ENCODE results near the gene ARHGAP15. TPM values are rescaled to one million over a fixed set of nuclear protein-coding genes. Genes with fewer than 3 reads are reported as not detected.

ARHGAP15 gene
- total and polyA plus RNA-seq, 2 experiments from 2014 or later, result not detected

- H2AFZ ChIP-seq, result no peak overlapping the region
- no peak overlapping the region for H3K27ac ChIP-seq
- H3K9me2 ChIP-seq (ENCODE audit: insufficient read depth), result no peaks in the 10 kb centered on the region
- H3K9me3 ChIP-seq (ENCODE audit: low read depth), result no peaks in the 10 kb centered on the region
- no peak overlapping the region for H3K9ac ChIP-seq
- no peaks in the 10 kb centered on the region for H3K79me2 ChIP-seq (ENCODE audit: insufficient read depth)
- DNase-seq, result no peak
- no peaks in the 10 kb centered on the region for H4K20me1 ChIP-seq (ENCODE audit: insufficient read depth)
- TF ChIP-seq EZH2phosphoT487 (IDR thresholded peaks at IDR 0.05; ENCODE audit: insufficient read depth, low read depth) (no peak), EZH2 (IDR thresholded peaks at IDR 0.05; ENCODE audit: insufficient read depth, poor library complexity, severe bottlenecking) (no peak)
- H3K4me3 ChIP-seq, result no peak overlapping the region
- H3K36me3 ChIP-seq (ENCODE audit: low read depth), result no peaks in the 10 kb centered on the region
- no peak overlapping the region for H3K4me2 ChIP-seq (ENCODE audit: unreplicated experiment)
- 0 out of 2 replicates have a peak, but pooled peaks cover 8% of the 10 kb centered on the region for H3K27me3 ChIP-seq (replicated peaks; ENCODE audit: insufficient read depth)
- in situ Hi-C loops (cut with MboI), result no loop called here
- H3F3A ChIP-seq (ENCODE audit: insufficient read depth), result no peaks in the 10 kb centered on the region
- WGBS, 2 experiments (ENCODE audit: low coverage in 1 of 2, low lambda C conversion rate in 2 of 2, missing lambda C conversion rate in 2 of 2), result 20 to 34% methylated on average over 4 of the region's 4 CpGs
- H3K4me1 ChIP-seq (ENCODE audit: insufficient read depth), result no peaks in the 10 kb centered on the region
Measured at GRCh38 chr2:143123911-143124310, 5.3 kb upstream of the ARHGAP15 start.

GRCh38 chr2:143124445-143124844 is 4.8 kb upstream of the ARHGAP15 start:
- no peak overlapping the region for H3K4me3 ChIP-seq
- in situ Hi-C loops (cut with MboI), result no loop called here
- no peaks in the 10 kb centered on the region for H4K20me1 ChIP-seq (ENCODE audit: insufficient read depth)
- H3F3A ChIP-seq (ENCODE audit: insufficient read depth), result no peaks in the 10 kb centered on the region
- no peak overlapping the region for H3K27ac ChIP-seq
- 35 to 42% methylated on average over 2 of the region's 2 CpGs for WGBS, 2 experiments (ENCODE audit: low coverage in 1 of 2, low lambda C conversion rate in 2 of 2, missing lambda C conversion rate in 2 of 2)
- no peak for DNase-seq
- H3K36me3 ChIP-seq (ENCODE audit: low read depth), result no peaks in the 10 kb centered on the region
- 0 out of 2 replicates have a peak, but pooled peaks cover 8% of the 10 kb centered on the region for H3K27me3 ChIP-seq (replicated peaks; ENCODE audit: insufficient read depth)
- no peak overlapping the region for H2AFZ ChIP-seq
- H3K4me1 ChIP-seq (ENCODE audit: insufficient read depth), result no peaks in the 10 kb centered on the region
- H3K4me2 ChIP-seq (ENCODE audit: unreplicated experiment), result no peak overlapping the region
- H3K9me2 ChIP-seq (ENCODE audit: insufficient read depth), result no peaks in the 10 kb centered on the region
- H3K9me3 ChIP-seq (ENCODE audit: low read depth), result no peaks in the 10 kb centered on the region
- H3K9ac ChIP-seq, result no peak overlapping the region
- no peaks in the 10 kb centered on the region for H3K79me2 ChIP-seq (ENCODE audit: insufficient read depth)
- TF ChIP-seq EZH2 (IDR thresholded peaks at IDR 0.05; ENCODE audit: insufficient read depth, poor library complexity, severe bottlenecking) (no peak), EZH2phosphoT487 (IDR thresholded peaks at IDR 0.05; ENCODE audit: insufficient read depth, low read depth) (no peak)

GRCh38 chr2:143125717-143126116 is 3.5 kb upstream of the ARHGAP15 start:
- H3K9me3 ChIP-seq (ENCODE audit: low read depth), result no peaks in the 10 kb centered on the region
- H3K79me2 ChIP-seq (ENCODE audit: insufficient read depth), result no peaks in the 10 kb centered on the region
- no peak overlapping the region for H2AFZ ChIP-seq
- in situ Hi-C loops (cut with MboI), result no loop called here
- no peak overlapping the region for H3K4me3 ChIP-seq
- H3K4me1 ChIP-seq (ENCODE audit: insufficient read depth), result no peaks in the 10 kb centered on the region
- no peak overlapping the region for H3K27ac ChIP-seq
- H3F3A ChIP-seq (ENCODE audit: insufficient read depth), result no peaks in the 10 kb centered on the region
- WGBS, 2 experiments (ENCODE audit: low coverage in 1 of 2, low lambda C conversion rate in 2 of 2, missing lambda C conversion rate in 2 of 2), result 44 to 54% methylated on average over 2 of the region's 2 CpGs
- no peak overlapping the region for H3K4me2 ChIP-seq (ENCODE audit: unreplicated experiment)
- 0 out of 2 replicates have a peak, but pooled peaks cover 8% of the 10 kb centered on the region for H3K27me3 ChIP-seq (replicated peaks; ENCODE audit: insufficient read depth)
- H4K20me1 ChIP-seq (ENCODE audit: insufficient read depth), result no peaks in the 10 kb centered on the region
- DNase-seq, result no peak
- H3K36me3 ChIP-seq (ENCODE audit: low read depth), result no peaks in the 10 kb centered on the region
- H3K9me2 ChIP-seq (ENCODE audit: insufficient read depth), result no peaks in the 10 kb centered on the region
- no peak for TF ChIP-seq EZH2phosphoT487 (IDR thresholded peaks at IDR 0.05; ENCODE audit: insufficient read depth, low read depth)
- no peak for TF ChIP-seq EZH2 (IDR thresholded peaks at IDR 0.05; ENCODE audit: insufficient read depth, poor library complexity, severe bottlenecking)
- no peak overlapping the region for H3K9ac ChIP-seq

GRCh38 chr2:143132355-143132754 is 3.1 kb downstream of the ARHGAP15 start:
- H2AFZ ChIP-seq, result no peak overlapping the region
- H3K27ac ChIP-seq, result no peak overlapping the region
- H3K4me3 ChIP-seq, result no peak overlapping the region
- H3K4me1 ChIP-seq (ENCODE audit: insufficient read depth), result no peaks in the 10 kb centered on the region
- 69 to 86% methylated on average over 2 of the region's 2 CpGs for WGBS, 2 experiments (ENCODE audit: low coverage in 1 of 2, low lambda C conversion rate in 2 of 2, missing lambda C conversion rate in 2 of 2)
- no peaks in the 10 kb centered on the region for H3K9me3 ChIP-seq (ENCODE audit: low read depth)
- H3K9ac ChIP-seq, result no peak overlapping the region
- no peaks in the 10 kb centered on the region for H3F3A ChIP-seq (ENCODE audit: insufficient read depth)
- H3K36me3 ChIP-seq (ENCODE audit: low read depth), result no peaks in the 10 kb centered on the region
- H3K9me2 ChIP-seq (ENCODE audit: insufficient read depth), result no peaks in the 10 kb centered on the region
- no peak overlapping the region for H3K4me2 ChIP-seq (ENCODE audit: unreplicated experiment)
- H3K79me2 ChIP-seq (ENCODE audit: insufficient read depth), result no peaks in the 10 kb centered on the region
- H4K20me1 ChIP-seq (ENCODE audit: insufficient read depth), result no peaks in the 10 kb centered on the region
- no peak for TF ChIP-seq EZH2phosphoT487 (IDR thresholded peaks at IDR 0.05; ENCODE audit: insufficient read depth, low read depth)
- TF ChIP-seq EZH2 (IDR thresholded peaks at IDR 0.05; ENCODE audit: insufficient read depth, poor library complexity, severe bottlenecking), result no peak
- in situ Hi-C loops (cut with MboI), result no loop called here
- DNase-seq, result no peak
- H3K27me3 ChIP-seq (replicated peaks; ENCODE audit: insufficient read depth), result no peaks in the 10 kb centered on the region

GRCh38 chr2:143133783-143134182 is 4.6 kb downstream of the ARHGAP15 start:
- WGBS, 2 experiments (ENCODE audit: low coverage in 1 of 2, low lambda C conversion rate in 2 of 2, missing lambda C conversion rate in 2 of 2), result 62 to 63% methylated on average over 2 of the region's 2 CpGs
- no peak for DNase-seq
- Histone ChIP-seq H3K36me3 (ENCODE audit: low read depth) (no peaks in the 10 kb centered on the region), H3K9ac (no peak overlapping the region), H3K9me3 (ENCODE audit: low read depth) (no peaks in the 10 kb centered on the region), H4K20me1 (ENCODE audit: insufficient read depth) (no peaks in the 10 kb centered on the region), H3K9me2 (ENCODE audit: insufficient read depth) (no peaks in the 10 kb centered on the region), H2AFZ (no peak overlapping the region), H3F3A (ENCODE audit: insufficient read depth) (no peaks in the 10 kb centered on the region), H3K27me3 (replicated peaks; ENCODE audit: insufficient read depth) (no peaks in the 10 kb centered on the region; the same call in 1 of the 2 replicates), H3K4me3 (no peak overlapping the region), H3K4me2 (ENCODE audit: unreplicated experiment) (no peak overlapping the region), H3K4me1 (ENCODE audit: insufficient read depth) (no peaks in the 10 kb centered on the region), H3K79me2 (ENCODE audit: insufficient read depth) (no peaks in the 10 kb centered on the region), H3K27ac (no peak overlapping the region)
- TF ChIP-seq EZH2 (IDR thresholded peaks at IDR 0.05; ENCODE audit: insufficient read depth, poor library complexity, severe bottlenecking) (no peak), EZH2phosphoT487 (IDR thresholded peaks at IDR 0.05; ENCODE audit: insufficient read depth, low read depth) (no peak)
- in situ Hi-C loops (cut with MboI), result no loop called here
